ENCODE measurements around the gene TRIM74.
"Not testable (repeated sequence)": the region's sequence is repeated elsewhere in the genome, so short reads cannot be mapped to it uniquely, and the experiment has no call there.

Gene TRIM74

GRCh38 chr7:72914756-72915525 lies 54.3 kb downstream of the TRIM74 start:
- FAIRE-seq: not testable (repeated sequence)
- DNase-seq (ENCODE audit: low spot score): peak; percentile 33

- not testable (repeated sequence) for DNase-seq (ENCODE audit: low spot score); FAIRE-seq
Measured at GRCh38 chr7:72913750-72914149, 55.5 kb downstream of the TRIM74 start.

- DNase-seq (ENCODE audit: low spot score); FAIRE-seq: not testable (repeated sequence)
Measured at GRCh38 chr7:72911395-72911794, 57.9 kb downstream of the TRIM74 start.

All from urothelium cell line (cell line).